ENCODE data around the gene IKBKE. TPM values are rescaled to one million over a fixed set of nuclear protein-coding genes. Genes with fewer than 3 reads are reported as not detected.

The IKBKE gene
- total RNA-seq, 1 experiment from 2014 or later: 36.0 TPM

GRCh38 chr1:206503591-206504362, 33.5 kb downstream of the IKBKE start:
- Histone ChIP-seq H3K4me1 (ENCODE audit: low read length) (no peaks in the 10 kb centered on the region), H3K79me2 (ENCODE audit: low read length) (no peaks in the 10 kb centered on the region), H3K4me2 (ENCODE audit: low read depth, low read length, poor library complexity, severe bottlenecking) (no peak overlapping the region), H3K27me3 (ENCODE audit: low read length) (no peaks in the 10 kb centered on the region), H3K36me3 (ENCODE audit: insufficient read depth, low read length) (peaks cover under 1% of the 10 kb centered on the region; the same call in 1 of the 2 replicates), H2AFZ (ENCODE audit: low read length) (no peak overlapping the region), H3K9me3 (ENCODE audit: low read length) (no peaks in the 10 kb centered on the region), H3K27ac (ENCODE audit: low read length) (no peak overlapping the region), H3K9me2 (replicated peaks; ENCODE audit: insufficient read depth, low read length) (no peaks in the 10 kb centered on the region), H4K20me1 (ENCODE audit: insufficient read depth, low read depth, low read length) (no peaks in the 10 kb centered on the region), H3K4me3 (ENCODE audit: low read length) (no peak overlapping the region), H3K9ac (ENCODE audit: low read length) (no peak overlapping the region)
- DNase-seq: peak; percentile 42

- H3K36me3 ChIP-seq (ENCODE audit: insufficient read depth, low read length): no peaks in the 10 kb centered on the region
Observed at GRCh38 chr1:206504363-206504713, 34.1 kb downstream of the IKBKE start.

GRCh38 chr1:206505702-206506355, 35.6 kb downstream of the IKBKE start:
- H3K4me2 ChIP-seq (ENCODE audit: low read depth, low read length, poor library complexity, severe bottlenecking): no peak overlapping the region

More at GRCh38 chr1:206504363-206504713, 34.1 kb downstream of the IKBKE start:
- H3K79me2 ChIP-seq (ENCODE audit: low read length): no peaks in the 10 kb centered on the region
- no peaks in the 10 kb centered on the region for H3K9me2 ChIP-seq (replicated peaks; ENCODE audit: insufficient read depth, low read length)
- no peaks in the 10 kb centered on the region for H4K20me1 ChIP-seq (ENCODE audit: insufficient read depth, low read depth, low read length)
- H3K9me3 ChIP-seq (ENCODE audit: low read length): no peaks in the 10 kb centered on the region
- H2AFZ ChIP-seq (ENCODE audit: low read length): no peak overlapping the region
- no peak overlapping the region for H3K9ac ChIP-seq (ENCODE audit: low read length)
- DNase-seq: no peak
- no peak overlapping the region for H3K27ac ChIP-seq (ENCODE audit: low read length)
- no peak overlapping the region for H3K4me2 ChIP-seq (ENCODE audit: low read depth, low read length, poor library complexity, severe bottlenecking)
- no peaks in the 10 kb centered on the region for H3K27me3 ChIP-seq (ENCODE audit: low read length)
- no peaks in the 10 kb centered on the region for H3K4me1 ChIP-seq (ENCODE audit: low read length)
- no peak overlapping the region for H3K4me3 ChIP-seq (ENCODE audit: low read length)

GRCh38 chr1:206506405-206507283, 36.4 kb downstream of the IKBKE start:
- no peak for DNase-seq
- H3K9ac ChIP-seq (ENCODE audit: low read length): no peak overlapping the region
- H3K9me2 ChIP-seq (replicated peaks; ENCODE audit: insufficient read depth, low read length): no peaks in the 10 kb centered on the region
- no peaks in the 10 kb centered on the region for H3K27me3 ChIP-seq (ENCODE audit: low read length)
- H3K4me3 ChIP-seq (ENCODE audit: low read length): no peak overlapping the region
- H3K9me3 ChIP-seq (ENCODE audit: low read length): no peaks in the 10 kb centered on the region
- no peaks in the 10 kb centered on the region for H4K20me1 ChIP-seq (ENCODE audit: insufficient read depth, low read depth, low read length)
- H3K4me1 ChIP-seq (ENCODE audit: low read length): no peaks in the 10 kb centered on the region
- peak overlapping the region; percentile 30 for H3K4me2 ChIP-seq (ENCODE audit: low read depth, low read length, poor library complexity, severe bottlenecking)
- H3K79me2 ChIP-seq (ENCODE audit: low read length): no peaks in the 10 kb centered on the region
- no peak overlapping the region for H2AFZ ChIP-seq (ENCODE audit: low read length)
- no peaks in the 10 kb centered on the region for H3K36me3 ChIP-seq (ENCODE audit: insufficient read depth, low read length)
- H3K27ac ChIP-seq (ENCODE audit: low read length): no peak overlapping the region

More at GRCh38 chr1:206505702-206506355, 35.6 kb downstream of the IKBKE start:
- Histone ChIP-seq H3K27ac (ENCODE audit: low read length) (no peak overlapping the region), H3K36me3 (ENCODE audit: insufficient read depth, low read length) (no peaks in the 10 kb centered on the region), H3K4me3 (ENCODE audit: low read length) (no peak overlapping the region), H3K9me3 (ENCODE audit: low read length) (no peaks in the 10 kb centered on the region), H4K20me1 (ENCODE audit: insufficient read depth, low read depth, low read length) (no peaks in the 10 kb centered on the region), H3K9me2 (replicated peaks; ENCODE audit: insufficient read depth, low read length) (no peaks in the 10 kb centered on the region), H2AFZ (ENCODE audit: low read length) (no peak overlapping the region), H3K4me1 (ENCODE audit: low read length) (no peaks in the 10 kb centered on the region), H3K27me3 (ENCODE audit: low read length) (no peaks in the 10 kb centered on the region), H3K9ac (ENCODE audit: low read length) (no peak overlapping the region), H3K79me2 (ENCODE audit: low read length) (no peaks in the 10 kb centered on the region)
- peak; percentile 50 for DNase-seq

- peak; percentile 45 for DNase-seq
- Histone ChIP-seq H3K27me3 (ENCODE audit: low read length) (no peaks in the 10 kb centered on the region), H3K4me1 (ENCODE audit: low read length) (no peaks in the 10 kb centered on the region), H3K4me2 (ENCODE audit: low read depth, low read length, poor library complexity, severe bottlenecking) (peak within 1 kb of the TSS; percentile 30), H3K27ac (ENCODE audit: low read length) (no peak within 1 kb of the TSS), H3K9ac (ENCODE audit: low read length) (no peak within 1 kb of the TSS), H3K4me3 (ENCODE audit: low read length) (no peak within 1 kb of the TSS), H3K79me2 (ENCODE audit: low read length) (no peaks in the 10 kb centered on the region), H3K9me3 (ENCODE audit: low read length) (no peaks in the 10 kb centered on the region), H2AFZ (ENCODE audit: low read length) (no peak within 1 kb of the TSS), H4K20me1 (ENCODE audit: insufficient read depth, low read depth, low read length) (no peaks in the 10 kb centered on the region), H3K9me2 (replicated peaks; ENCODE audit: insufficient read depth, low read length) (no peaks in the 10 kb centered on the region), H3K36me3 (ENCODE audit: insufficient read depth, low read length) (no peaks in the 10 kb centered on the region)
Observed at GRCh38 chr1:206507284-206508129, 37.2 kb downstream of the IKBKE start, which contains the start of gene RASSF5. Gene RASSF5 (plus strand): TSS chr1:206507531. CDS start chr1:206507603, 72 bp downstream.

- Histone ChIP-seq H3K9me3 (ENCODE audit: low read length) (no peaks in the 10 kb centered on the region), H3K4me2 (ENCODE audit: low read depth, low read length, poor library complexity, severe bottlenecking) (no peak overlapping the region), H3K27me3 (ENCODE audit: low read length) (no peaks in the 10 kb centered on the region), H3K27ac (ENCODE audit: low read length) (no peak overlapping the region), H2AFZ (ENCODE audit: low read length) (no peak overlapping the region), H3K9ac (ENCODE audit: low read length) (no peak overlapping the region), H3K9me2 (replicated peaks; ENCODE audit: insufficient read depth, low read length) (no peaks in the 10 kb centered on the region), H3K36me3 (ENCODE audit: insufficient read depth, low read length) (no peaks in the 10 kb centered on the region), H3K79me2 (ENCODE audit: low read length) (no peaks in the 10 kb centered on the region), H3K4me1 (ENCODE audit: low read length) (no peaks in the 10 kb centered on the region), H3K4me3 (ENCODE audit: low read length) (no peak overlapping the region), H4K20me1 (ENCODE audit: insufficient read depth, low read depth, low read length) (no peaks in the 10 kb centered on the region)
- no peak for DNase-seq
Observed at GRCh38 chr1:206508130-206508889, 38.0 kb downstream of the IKBKE start.

- no peak overlapping the region for H3K9ac ChIP-seq (ENCODE audit: low read length)
- H3K27ac ChIP-seq (ENCODE audit: low read length): no peak overlapping the region
- H3K4me1 ChIP-seq (ENCODE audit: low read length): no peaks in the 10 kb centered on the region
- no peaks in the 10 kb centered on the region for H3K79me2 ChIP-seq (ENCODE audit: low read length)
- no peaks in the 10 kb centered on the region for H4K20me1 ChIP-seq (ENCODE audit: insufficient read depth, low read depth, low read length)
- no peak overlapping the region for H3K4me2 ChIP-seq (ENCODE audit: low read depth, low read length, poor library complexity, severe bottlenecking)
- no peaks in the 10 kb centered on the region for H3K9me2 ChIP-seq (replicated peaks; ENCODE audit: insufficient read depth, low read length)
- H3K9me3 ChIP-seq (ENCODE audit: low read length): no peaks in the 10 kb centered on the region
- no peaks in the 10 kb centered on the region for H3K27me3 ChIP-seq (ENCODE audit: low read length)
- no peak overlapping the region for H3K4me3 ChIP-seq (ENCODE audit: low read length)
- DNase-seq: no peak
- H2AFZ ChIP-seq (ENCODE audit: low read length): no peak overlapping the region
- no peaks in the 10 kb centered on the region for H3K36me3 ChIP-seq (ENCODE audit: insufficient read depth, low read length)
Observed at GRCh38 chr1:206508956-206509355, 38.7 kb downstream of the IKBKE start.

Measured in Karpas-422 (cell line).